HEK293 (cell line): Measurements from ENCODE around the gene UBXN6.
A peak's percentile ranks its signal among the peaks of the same experiment; 100 is the strongest.

Experiments
- CTCF ChIA-PET: fragments of 350-600 bp; formaldehyde crosslinking; extraction: SDS; loops from one replicate; lab custom pipeline; 2021; ENCODE audit warnings: antibody characterized with exemption; lab: Yijun Ruan, JAX
- POLR2A ChIA-PET: fragments of 300-600 bp; formaldehyde crosslinking; extraction: SDS; loops from one replicate; lab custom pipeline; 2020; ENCODE audit warnings: antibody characterized with exemption, inconsistent platforms; lab: Yijun Ruan, JAX
- H3K27ac ChIP-seq: fragments of 200-500 bp; sonication (Bioruptor generic); 2 replicates; pipeline ENCODE4 v1.5.1; 2014; ENCODE audit warnings: low read depth, low read length, control low read depth, inconsistent platforms; ENCODE audit errors: extremely low read depth
- H3K36me3 ChIP-seq, 2 experiments: fragments of 200-500 bp in 1 of 2; sonication (Bioruptor generic) in 1 of 2; 1 replicate in 1 of 2; 2 replicates in 1 of 2; pipeline ENCODE4 v1.5.1; 2014 to 2017; ENCODE audit warnings: inconsistent platforms in 2 of 2, low read length in 2 of 2; ENCODE audit not compliant: control insufficient read depth in 2 of 2, insufficient read depth in 1 of 2
- H3K4me1 ChIP-seq: fragments of 200-500 bp; sonication (Bioruptor generic); 2 replicates; pipeline ENCODE4 v1.5.1; 2014; ENCODE audit warnings: mild to moderate bottlenecking, low read length, inconsistent platforms; ENCODE audit not compliant: control insufficient read depth, insufficient read depth
- H3K4me3 ChIP-seq: 2 replicates; pipeline ENCODE4 v1.5.1; 2011; ENCODE audit warnings: low read depth, mild to moderate bottlenecking, control low read depth, low read length, moderate library complexity
- H3K9me3 ChIP-seq: fragments of 200-500 bp; sonication (Bioruptor generic); 2 replicates; pipeline ENCODE4 v1.5.1; 2014; ENCODE audit warnings: low read depth, low read length, inconsistent platforms; ENCODE audit not compliant: control insufficient read depth, insufficient read depth
- EGR2 ChIP-seq: fragments of 450-650 bp; formaldehyde crosslinking; IDR thresholded peaks from 2 replicates; pipeline ENCODE4 v1.5.1; 2016; ENCODE audit warnings: low read depth, missing biosample characterization, missing genetic modification characterization
- FEZF1 ChIP-seq: fragments of 450-650 bp; formaldehyde crosslinking; IDR thresholded peaks from 2 replicates; pipeline ENCODE4 v1.5.1; 2016; ENCODE audit warnings: missing biosample characterization, missing genetic modification characterization
- HOXD13 ChIP-seq: sonication (generic); formaldehyde crosslinking; IDR thresholded peaks from 2 replicates; pipeline ENCODE4 v1.8.0; 2022; ENCODE audit warnings: missing genetic modification reagents, borderline replicate concordance
- TRIM28 ChIP-seq: IDR thresholded peaks from 2 replicates; pipeline ENCODE4 v1.6.1; 2011; ENCODE audit warnings: low read length, control low read depth, borderline replicate concordance
- ZBTB1 ChIP-seq: fragments of 450-650 bp; formaldehyde crosslinking; IDR thresholded peaks from 2 replicates; pipeline ENCODE4 v1.5.1; 2016; ENCODE audit warnings: missing biosample characterization, missing genetic modification characterization
- ZFP41 ChIP-seq: fragments of 450-650 bp; formaldehyde crosslinking; IDR thresholded peaks from 2 replicates; pipeline ENCODE4 v1.5.1; 2016; ENCODE audit warnings: missing biosample characterization, missing genetic modification characterization, borderline replicate concordance
- ZNF114 ChIP-seq: fragments of 450-650 bp; formaldehyde crosslinking; IDR thresholded peaks from 2 replicates; pipeline ENCODE4 v1.5.0; 2017; ENCODE audit warnings: missing biosample characterization, missing genetic modification characterization
- ZNF155 ChIP-seq: fragments of 450-650 bp; formaldehyde crosslinking; IDR thresholded peaks from 2 replicates; pipeline ENCODE4 v1.5.1; 2016; ENCODE audit warnings: missing biosample characterization, missing genetic modification characterization
- ZNF169 ChIP-seq: fragments of 450-650 bp; formaldehyde crosslinking; IDR thresholded peaks from 2 replicates; pipeline ENCODE4 v1.5.1; 2016; ENCODE audit warnings: missing biosample characterization, missing genetic modification characterization
- ZNF362 ChIP-seq: fragments of 450-650 bp; formaldehyde crosslinking; IDR thresholded peaks from 2 replicates; pipeline ENCODE4 v1.5.1; 2016; ENCODE audit warnings: missing biosample characterization, missing genetic modification characterization
- ZNF404 ChIP-seq: fragments of 450-650 bp; formaldehyde crosslinking; IDR thresholded peaks from 2 replicates; pipeline ENCODE4 v1.5.1; 2017; ENCODE audit warnings: missing biosample characterization, missing genetic modification characterization
- ZNF423 ChIP-seq: fragments of 450-650 bp; formaldehyde crosslinking; IDR thresholded peaks from 2 replicates; pipeline ENCODE4 v1.5.1; 2016; ENCODE audit warnings: missing biosample characterization, missing genetic modification characterization
- ZNF513 ChIP-seq: fragments of 450-650 bp; IDR thresholded peaks from 2 replicates; pipeline ENCODE4 v1.5.1; 2018; ENCODE audit warnings: missing biosample characterization, missing genetic modification characterization
- ZNF530 ChIP-seq: fragments of 450-650 bp; formaldehyde crosslinking; IDR thresholded peaks from 2 replicates; pipeline ENCODE4 v1.5.1; 2016; ENCODE audit warnings: low read depth, missing biosample characterization, missing genetic modification characterization
- ZNF585B ChIP-seq: fragments of 450-650 bp; formaldehyde crosslinking; IDR thresholded peaks from 2 replicates; pipeline ENCODE4 v1.5.1; 2016; ENCODE audit warnings: missing biosample characterization, missing genetic modification characterization
- ZNF701 ChIP-seq: fragments of 450-650 bp; formaldehyde crosslinking; IDR thresholded peaks from 2 replicates; pipeline ENCODE4 v1.5.1; 2016; ENCODE audit warnings: missing biosample characterization, missing genetic modification characterization
- ZNF704 ChIP-seq: fragments of 450-650 bp; formaldehyde crosslinking; IDR thresholded peaks from 2 replicates; pipeline ENCODE4 v1.5.1; 2016; ENCODE audit warnings: missing biosample characterization, missing genetic modification characterization
- ZNF76 ChIP-seq: fragments of 450-650 bp; formaldehyde crosslinking; IDR thresholded peaks from 2 replicates; pipeline ENCODE4; 2016; ENCODE audit warnings: low read depth, missing biosample characterization, missing genetic modification characterization, borderline replicate concordance
- ZNF792 ChIP-seq: fragments of 450-650 bp; formaldehyde crosslinking; IDR thresholded peaks from 2 replicates; pipeline ENCODE4 v1.5.1; 2016; ENCODE audit warnings: missing biosample characterization, missing genetic modification characterization
- TF ChIP-seq, protein P1 (sequence below): fragments of 450-650 bp; formaldehyde crosslinking; IDR thresholded peaks from 2 replicates; pipeline ENCODE4 v1.5.1; 2017; ENCODE audit warnings: missing biosample characterization, mild to moderate bottlenecking, missing genetic modification characterization, moderate library complexity

UBXN6 gene

DNA sequence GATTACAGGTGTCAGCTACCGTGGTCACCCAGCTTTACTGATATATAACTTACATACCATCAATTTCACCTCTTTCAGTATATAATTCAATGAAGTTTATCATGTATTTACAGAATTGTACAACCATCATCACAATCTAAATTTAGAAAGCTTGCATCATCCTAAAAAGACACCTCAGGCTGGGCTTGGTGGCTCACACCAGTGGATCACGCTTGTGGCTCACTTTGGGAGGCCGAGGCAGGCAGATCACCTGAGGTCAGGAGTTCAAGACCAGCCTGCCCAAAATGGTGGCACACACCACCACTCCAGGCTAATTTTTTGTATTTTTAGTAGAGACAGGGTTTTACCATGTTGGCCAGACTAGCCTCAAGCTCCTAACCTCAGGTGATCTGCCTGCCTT lies 10.2 kb upstream of the UBXN6 start:
- no peaks in the 10 kb centered on the region for H3K9me3 ChIP-seq
- ChIA-PET CTCF (interaction anchor here (0.6 kb wide), 1 partner anchor 62 kb away, joined by 3 read pairs; no protein-coding TSS in a partner anchor), POLR2A (no interaction called here)

GRCh38 chr19:4464815-4465581 lies 7.4 kb upstream of the UBXN6 start:
- H3K4me3 ChIP-seq: no peak overlapping the region
- POLR2A ChIA-PET: interaction anchor here (0.6 to 0.8 kb wide), 2 partner anchors 9 to 36 kb away, joined by 3 to 6 read pairs; no protein-coding TSS in a partner anchor
- CTCF ChIA-PET: interaction anchor here (0.7 kb wide), 1 partner anchor 10 kb away, joined by 4 read pairs; no protein-coding TSS in a partner anchor
- H3K9me3 ChIP-seq: no peaks in the 10 kb centered on the region
- H3K27ac ChIP-seq: no peak overlapping the region
- no peaks in the 10 kb centered on the region for H3K36me3 ChIP-seq
- no peaks in the 10 kb centered on the region for H3K4me1 ChIP-seq
- TF ChIP-seq ZNF513 (tag by site-specific recombination) (no peak), ZNF155 (tag by site-specific recombination) (no peak), ZNF362 (tag by site-specific recombination) (peak; percentile 96)

More for the DNA sequence above, 10.2 kb upstream of the UBXN6 start:
- TF ChIP-seq ZNF169 (tag by site-specific recombination) (no peak), ZNF114 (no peak), FEZF1 (tag by site-specific recombination) (no peak), ZNF704 (tag by site-specific recombination) (no peak), HOXD13 (CRISPR knock-in tag) (no peak), ZFP41 (tag by site-specific recombination) (no peak), EGR2 (tag by site-specific recombination) (no peak), ZNF76 (no peak), ZNF404 (tag by site-specific recombination) (no peak), ZNF792 (tag by site-specific recombination) (no peak), ZNF530 (no peak), ZNF423 (tag by site-specific recombination) (no peak), ZNF585B (no peak), ZNF701 (tag by site-specific recombination) (no peak), ZBTB1 (tag by site-specific recombination) (no peak), TRIM28 (no peak)
- TF ChIP-seq, protein P1, sequence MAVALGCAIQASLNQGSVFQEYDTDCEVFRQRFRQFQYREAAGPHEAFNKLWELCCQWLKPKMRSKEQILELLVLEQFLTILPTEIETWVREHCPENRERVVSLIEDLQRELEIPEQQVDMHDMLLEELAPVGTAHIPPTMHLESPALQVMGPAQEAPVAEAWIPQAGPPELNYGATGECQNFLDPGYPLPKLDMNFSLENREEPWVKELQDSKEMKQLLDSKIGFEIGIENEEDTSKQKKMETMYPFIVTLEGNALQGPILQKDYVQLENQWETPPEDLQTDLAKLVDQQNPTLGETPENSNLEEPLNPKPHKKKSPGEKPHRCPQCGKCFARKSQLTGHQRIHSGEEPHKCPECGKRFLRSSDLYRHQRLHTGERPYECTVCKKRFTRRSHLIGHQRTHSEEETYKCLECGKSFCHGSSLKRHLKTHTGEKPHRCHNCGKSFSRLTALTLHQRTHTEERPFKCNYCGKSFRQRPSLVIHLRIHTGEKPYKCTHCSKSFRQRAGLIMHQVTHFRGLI: no peak
- Histone ChIP-seq H3K36me3 (no peaks in the 10 kb centered on the region), H3K27ac (no peak overlapping the region), H3K4me3 (no peak overlapping the region), H3K4me1 (no peaks in the 10 kb centered on the region)
